Peyer's patch (tissue), 4 donors: ENCODE results near the gene CKAP2L. TPM values are rescaled to one million over a fixed set of nuclear protein-coding genes. Genes with fewer than 3 reads are reported as not detected.
A peak's percentile ranks its signal among the peaks of the same experiment; 100 is the strongest.

Experiments
- DNase-seq, 3 donors: peaks; one replicate each; pipeline ENCODE4 v3.0.0-alpha.2; 2017 to 2019
- H3K27ac ChIP-seq, 4 donors: fragments of 200-600 bp; sonication (generic); one replicate each; pipeline ENCODE4 v1.5.1; 2016 to 2019
- H3K27me3 ChIP-seq, 2 donors: fragments of 200-600 bp; sonication (generic); one replicate each; pipeline ENCODE4 v1.5.1; 2019
- H3K36me3 ChIP-seq, 3 donors: fragments of 200-600 bp; sonication (generic); one replicate each; pipeline ENCODE4 v1.5.1; 2016 to 2019
- H3K4me1 ChIP-seq, 4 donors: fragments of 200-600 bp; sonication (generic); one replicate each; pipeline ENCODE4 v1.5.1; 2016 to 2019
- H3K4me3 ChIP-seq, 4 donors: fragments of 200-600 bp; sonication (generic); 1 replicate in 3 of 4; 2 replicates in 1 of 4; pipeline ENCODE4 v1.5.1; 2016 to 2019; ENCODE audit warnings: mild to moderate bottlenecking in 1 of 4
- H3K9me3 ChIP-seq, 4 donors: fragments of 200-600 bp; sonication (generic); one replicate each; pipeline ENCODE4 v1.5.1; 2016 to 2019; ENCODE audit warnings: mild to moderate bottlenecking in 1 of 4
- CTCF ChIP-seq, 6 experiments: fragments of 450-650 bp in 4 of 6; fragments of 200-600 bp in 2 of 6; sonication (generic) in 1 of 6; IDR thresholded peaks; one replicate each; pipeline ENCODE4 v1.5.1; 2017 to 2019; ENCODE audit warnings: antibody characterized with exemption in 6 of 6, mild to moderate bottlenecking in 3 of 6, moderate library complexity in 1 of 6
- POLR2A ChIP-seq, 2 donors: fragments of 450-650 bp; IDR thresholded peaks; one replicate each; pipeline ENCODE4 v1.5.1; 2017; ENCODE audit warnings: antibody characterized with exemption in 2 of 2, mild to moderate bottlenecking in 2 of 2, moderate library complexity in 2 of 2
- total RNA-seq, 4 donors: library from RNA; depleted of rRNA; stranded (reverse); fragments of >200 nt; gene quantifications; one replicate each; pipeline ENCODE4 v1.1.0, GENCODE V29; 2016

CKAP2L gene
- total RNA-seq, 4 donors from 2014 or later: 0.54 to 19.0 (median 1.3) TPM

GRCh38 chr2:112800881-112801583, 36.6 kb upstream of the CKAP2L start:
- H3K4me3 ChIP-seq: no peak overlapping the region
- DNase-seq: no peak
- no peaks in the 10 kb centered on the region for H3K9me3 ChIP-seq
- H3K27me3 ChIP-seq: no peaks in the 10 kb centered on the region
- H3K27ac ChIP-seq: no peak overlapping the region
- TF ChIP-seq CTCF (IDR thresholded peaks at IDR 0.05): no peak
- no peak for TF ChIP-seq POLR2A (IDR thresholded peaks at IDR 0.05)
- H3K4me1 ChIP-seq: no peaks in the 10 kb centered on the region
- no peaks in the 10 kb centered on the region for H3K36me3 ChIP-seq

- Histone ChIP-seq H3K27me3 (no peaks in the 10 kb centered on the region), H3K9me3 (no peaks in the 10 kb centered on the region), H3K36me3 (no peaks in the 10 kb centered on the region), H3K27ac (no peak overlapping the region), H3K4me3 (no peak overlapping the region), H3K4me1 (peaks cover 0 to 7% (median 0%) of the 10 kb centered on the region in 4 donors)
- no peak for TF ChIP-seq CTCF (IDR thresholded peaks at IDR 0.05)
- TF ChIP-seq POLR2A (IDR thresholded peaks at IDR 0.05): no peak
- DNase-seq: no peak
Observed at GRCh38 chr2:112798979-112799975, 34.9 kb upstream of the CKAP2L start.

- no peaks in the 10 kb centered on the region for H3K27me3 ChIP-seq
- no peak for TF ChIP-seq POLR2A (IDR thresholded peaks at IDR 0.05)
- no peak for TF ChIP-seq CTCF (IDR thresholded peaks at IDR 0.05)
Observed at GRCh38 chr2:112796486-112796885, 32.1 kb upstream of the CKAP2L start.

GRCh38 chr2:112795774-112796173, 31.4 kb upstream of the CKAP2L start:
- no peak overlapping the region for H3K4me3 ChIP-seq
- H3K4me1 ChIP-seq: peaks cover 0 to 8% (median 0%) of the 10 kb centered on the region in 4 donors
- TF ChIP-seq CTCF (IDR thresholded peaks at IDR 0.05): no peak
- TF ChIP-seq POLR2A (IDR thresholded peaks at IDR 0.05): no peak
- H3K27me3 ChIP-seq: no peaks in the 10 kb centered on the region
- no peak overlapping the region for H3K27ac ChIP-seq
- no peak for DNase-seq
- H3K9me3 ChIP-seq: no peaks in the 10 kb centered on the region
- H3K36me3 ChIP-seq: no peaks in the 10 kb centered on the region

More at GRCh38 chr2:112796486-112796885, 32.1 kb upstream of the CKAP2L start:
- Histone ChIP-seq H3K36me3 (no peaks in the 10 kb centered on the region), H3K4me3 (no peak overlapping the region), H3K4me1 (peaks cover 0 to 8% (median 0%) of the 10 kb centered on the region in 4 donors), H3K9me3 (no peaks in the 10 kb centered on the region), H3K27ac (no peak overlapping the region)
- DNase-seq: no peak

DNA sequence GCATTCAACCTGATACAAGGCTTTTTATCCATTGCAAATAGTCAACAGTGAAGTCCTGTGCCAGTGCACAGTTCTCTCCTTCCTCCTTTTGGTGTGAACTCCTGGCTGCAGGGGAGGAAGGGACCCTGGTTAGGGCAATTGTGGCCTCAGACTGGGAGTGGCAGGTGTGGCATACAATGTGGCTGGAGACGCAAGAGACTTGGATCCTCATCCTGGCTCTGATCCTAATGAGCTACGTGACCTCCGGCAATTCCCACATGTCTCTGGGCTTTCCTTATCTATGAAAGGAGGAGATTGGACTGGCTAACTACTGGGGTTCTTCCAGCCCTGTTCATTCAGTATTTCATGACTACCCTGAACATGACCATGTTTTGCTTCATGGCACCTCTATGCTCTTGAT, 30.4 kb upstream of the CKAP2L start:
- Histone ChIP-seq H3K36me3 (no peaks in the 10 kb centered on the region), H3K27me3 (no peaks in the 10 kb centered on the region), H3K4me3 (no peak overlapping the region), H3K27ac (no peak overlapping the region), H3K9me3 (no peaks in the 10 kb centered on the region), H3K4me1 (peaks cover 0 to 8% (median 0%) of the 10 kb centered on the region in 4 donors)
- TF ChIP-seq POLR2A (IDR thresholded peaks at IDR 0.05) (no peak), CTCF (IDR thresholded peaks at IDR 0.05) (no peak)
- DNase-seq: peak in 1 of 3 donors; percentile 62
